HEK293T (cell line): ENCODE results near the gene NECTIN3.

ENCODE experiments used
- CTCF ChIA-PET: fragments of 350-600 bp; formaldehyde crosslinking; extraction: SDS; loops from one replicate; lab custom pipeline; 2021; ENCODE audit warnings: antibody characterized with exemption, inconsistent platforms; lab: Yijun Ruan, JAX
- POLR2A ChIA-PET: fragments of 350-600 bp; formaldehyde crosslinking; extraction: SDS; loops from one replicate; lab custom pipeline; 2020; ENCODE audit warnings: antibody characterized with exemption, inconsistent platforms; lab: Yijun Ruan, JAX
- DNase-seq: peaks from one replicate; pipeline ENCODE4 v3.0.0; 2012; ENCODE audit warnings: mixed read lengths; ENCODE audit errors: extremely low spot score
- ARNT ChIP-seq: fragments of 450-650 bp; IDR thresholded peaks from 2 replicates; pipeline ENCODE4 v1.6.1; 2017; ENCODE audit warnings: mild to moderate bottlenecking
- BHLHE40 ChIP-seq: fragments of 450-650 bp; IDR thresholded peaks from 2 replicates; pipeline ENCODE4 v1.6.1; 2016; ENCODE audit warnings: mild to moderate bottlenecking, moderate library complexity, borderline replicate concordance
- CTBP1 ChIP-seq: fragments of 450-650 bp; IDR thresholded peaks from 2 replicates; pipeline ENCODE4 v1.6.1; 2016; ENCODE audit warnings: borderline replicate concordance
- ELF4 ChIP-seq: fragments of 450-650 bp; IDR thresholded peaks from 2 replicates; pipeline ENCODE4 v1.6.1; 2017; ENCODE audit warnings: antibody characterized with exemption
- FOXA1 ChIP-seq: fragments of 450-650 bp; IDR thresholded peaks from 2 replicates; pipeline ENCODE4 v1.6.1; 2016; ENCODE audit warnings: mild to moderate bottlenecking
- FOXK2 ChIP-seq: fragments of 450-650 bp; IDR thresholded peaks from 2 replicates; pipeline ENCODE4 v1.6.1; 2016; ENCODE audit warnings: mild to moderate bottlenecking
- FOXM1 ChIP-seq: fragments of 450-650 bp; IDR thresholded peaks from 2 replicates; pipeline ENCODE4 v1.6.1; 2017; ENCODE audit warnings: mild to moderate bottlenecking, borderline replicate concordance
- HDGF ChIP-seq: fragments of 450-650 bp; IDR thresholded peaks from 2 replicates; pipeline ENCODE4 v1.6.1; 2017; ENCODE audit warnings: antibody characterized with exemption, borderline replicate concordance
- L3MBTL2 ChIP-seq: fragments of 450-650 bp; conservative IDR thresholded peaks from 2 replicates; pipeline ENCODE4 v1.6.1; 2016; ENCODE audit warnings: mild to moderate bottlenecking
- LEF1 ChIP-seq: fragments of 450-650 bp; IDR thresholded peaks from 2 replicates; pipeline ENCODE4 v1.6.1; 2017; ENCODE audit warnings: mild to moderate bottlenecking, borderline replicate concordance
- NFRKB ChIP-seq: fragments of 450-650 bp; IDR thresholded peaks from 2 replicates; pipeline ENCODE4 v1.6.1; 2016; ENCODE audit warnings: mild to moderate bottlenecking, moderate library complexity
- SP1 ChIP-seq: fragments of 450-650 bp; IDR thresholded peaks from 2 replicates; pipeline ENCODE4 v1.6.1; 2017
- SUZ12 ChIP-seq: fragments of 450-650 bp; IDR thresholded peaks from 2 replicates; pipeline ENCODE4 v1.6.1; 2016; ENCODE audit warnings: mild to moderate bottlenecking
- TARDBP ChIP-seq: fragments of 450-650 bp; IDR thresholded peaks from 2 replicates; pipeline ENCODE4 v1.6.1; 2016
- ZNF384 ChIP-seq: fragments of 450-650 bp; IDR thresholded peaks from 2 replicates; pipeline ENCODE4 v1.6.1; 2016
- TF ChIP-seq, protein P1 (sequence below): fragments of 450-650 bp; IDR thresholded peaks from 2 replicates; pipeline ENCODE4 v1.6.1; 2016

NECTIN3 gene

DNA sequence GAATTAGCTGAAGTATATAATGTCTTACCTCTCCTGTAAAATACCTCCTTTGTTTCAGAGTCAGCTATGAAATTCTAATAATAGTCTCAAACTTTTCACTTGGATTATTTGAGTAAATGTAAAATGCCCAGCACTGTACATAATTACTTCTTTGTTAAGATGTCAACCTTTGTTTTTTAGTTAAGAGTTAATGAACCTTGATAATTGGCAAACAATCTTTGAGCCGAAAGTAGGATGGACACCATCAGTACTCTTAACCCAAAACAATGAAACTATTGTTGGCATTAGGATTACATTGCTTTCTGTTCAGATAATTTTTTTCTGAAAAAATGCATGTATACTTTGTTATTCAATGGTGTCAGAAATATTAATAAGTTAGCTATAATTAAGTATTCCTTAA is 3.0 kb upstream of the NECTIN3 start:
- ChIA-PET POLR2A (no interaction called here), CTCF (interaction anchor here (1.2 kb wide), 1 partner anchor 13 kb away, joined by 5 read pairs; no protein-coding TSS in a partner anchor)
- TF ChIP-seq NFRKB (no peak), L3MBTL2 (no peak), FOXA1 (no peak), ELF4 (no peak), SUZ12 (no peak), FOXM1 (no peak)
- no peak for DNase-seq

DNA sequence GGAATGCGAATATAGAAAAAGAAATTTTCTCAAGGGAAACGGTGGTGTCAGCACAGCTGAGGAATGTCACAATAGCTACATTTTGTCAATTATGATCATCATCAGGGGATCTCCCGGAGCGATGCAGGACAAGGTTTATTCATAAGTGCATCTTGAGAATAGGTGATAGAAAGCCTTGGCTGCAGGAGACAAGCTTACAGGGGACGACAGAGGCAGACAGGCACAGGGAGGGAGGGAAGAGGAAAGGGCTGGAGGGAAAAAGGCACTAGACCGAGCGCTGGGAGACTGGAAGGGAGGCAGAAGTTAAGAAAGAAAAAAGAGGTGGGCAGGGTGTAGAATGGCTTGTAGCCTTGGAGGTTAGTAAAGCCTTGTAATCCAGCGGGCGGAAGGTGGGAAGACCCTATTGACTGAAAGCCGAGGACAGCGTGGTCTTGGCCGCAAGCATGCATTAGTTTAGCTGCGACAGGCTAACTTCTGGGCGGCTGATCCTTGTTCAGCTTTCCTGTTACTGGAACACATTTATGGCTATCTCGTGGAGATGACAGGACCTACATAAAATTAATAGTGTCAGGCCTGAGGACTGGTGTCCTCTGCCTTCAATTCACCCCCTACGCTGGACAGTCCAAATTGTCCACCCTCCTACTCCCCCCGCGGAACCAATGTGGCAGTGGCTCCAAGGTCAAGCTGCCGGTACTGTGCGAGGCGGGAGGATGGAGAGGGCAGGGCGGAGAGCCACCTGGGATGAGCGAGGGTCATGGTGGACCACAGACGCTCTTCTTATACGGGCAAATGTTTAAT is 1.4 kb upstream of the NECTIN3 start:
- CTCF ChIA-PET = interaction anchor here (0.5 to 0.9 kb wide), 2 partner anchors 10 to 37 kb away, joined by 4 read pairs; no protein-coding TSS in a partner anchor
- DNase-seq = peak; percentile 12
- TF ChIP-seq CTBP1 = peak; percentile 41; the same call in 1 of the 2 replicates
- TF ChIP-seq HDGF = no peak
- TF ChIP-seq L3MBTL2 = peak; percentile 20; the same call in 1 of the 2 replicates
- TF ChIP-seq, protein P1, sequence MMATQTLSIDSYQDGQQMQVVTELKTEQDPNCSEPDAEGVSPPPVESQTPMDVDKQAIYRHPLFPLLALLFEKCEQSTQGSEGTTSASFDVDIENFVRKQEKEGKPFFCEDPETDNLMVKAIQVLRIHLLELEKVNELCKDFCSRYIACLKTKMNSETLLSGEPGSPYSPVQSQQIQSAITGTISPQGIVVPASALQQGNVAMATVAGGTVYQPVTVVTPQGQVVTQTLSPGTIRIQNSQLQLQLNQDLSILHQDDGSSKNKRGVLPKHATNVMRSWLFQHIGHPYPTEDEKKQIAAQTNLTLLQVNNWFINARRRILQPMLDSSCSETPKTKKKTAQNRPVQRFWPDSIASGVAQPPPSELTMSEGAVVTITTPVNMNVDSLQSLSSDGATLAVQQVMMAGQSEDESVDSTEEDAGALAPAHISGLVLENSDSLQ = no peak
- POLR2A ChIA-PET = interaction anchor here (0.7 kb wide), 1 partner anchor 8 kb away, joined by 4 read pairs; no protein-coding TSS in a partner anchor

DNA sequence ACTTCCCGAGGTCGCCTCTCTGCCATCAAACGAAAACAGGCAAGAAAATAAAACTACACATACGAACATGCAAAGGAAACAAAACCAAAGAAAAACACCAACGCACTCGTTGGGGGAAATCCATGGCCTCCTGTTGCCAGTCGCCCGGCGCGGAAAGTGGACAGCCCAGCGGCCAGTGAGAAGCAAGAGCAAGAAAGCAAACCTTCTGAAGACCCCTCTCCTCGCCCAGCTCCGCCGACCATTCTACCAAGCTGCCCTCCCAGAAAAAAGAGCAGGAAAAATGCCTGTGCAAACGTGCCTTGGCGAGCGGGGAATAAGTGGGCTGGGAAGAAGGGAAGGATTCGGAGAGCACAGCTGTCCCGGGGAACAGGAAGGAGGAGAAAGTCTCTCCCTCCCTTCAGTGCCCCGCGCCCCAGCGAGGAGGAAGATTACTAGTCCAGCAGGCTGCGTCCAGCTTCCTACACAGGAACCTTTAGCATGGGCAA is 802 bp upstream of the NECTIN3 start:
- CTCF ChIA-PET = interaction anchor here (0.5 to 0.9 kb wide), 2 partner anchors 10 to 38 kb away, joined by 4 read pairs; no protein-coding TSS in a partner anchor
- TF ChIP-seq L3MBTL2 (no peak; the same call in 1 of the 2 replicates), HDGF (no peak), FOXM1 (no peak), ZNF384 (no peak), SUZ12 (no peak), LEF1 (no peak), ELF4 (no peak), ARNT (no peak), FOXK2 (no peak), NFRKB (no peak)
- DNase-seq = peak; percentile 53
- POLR2A ChIA-PET = no interaction called here

DNA sequence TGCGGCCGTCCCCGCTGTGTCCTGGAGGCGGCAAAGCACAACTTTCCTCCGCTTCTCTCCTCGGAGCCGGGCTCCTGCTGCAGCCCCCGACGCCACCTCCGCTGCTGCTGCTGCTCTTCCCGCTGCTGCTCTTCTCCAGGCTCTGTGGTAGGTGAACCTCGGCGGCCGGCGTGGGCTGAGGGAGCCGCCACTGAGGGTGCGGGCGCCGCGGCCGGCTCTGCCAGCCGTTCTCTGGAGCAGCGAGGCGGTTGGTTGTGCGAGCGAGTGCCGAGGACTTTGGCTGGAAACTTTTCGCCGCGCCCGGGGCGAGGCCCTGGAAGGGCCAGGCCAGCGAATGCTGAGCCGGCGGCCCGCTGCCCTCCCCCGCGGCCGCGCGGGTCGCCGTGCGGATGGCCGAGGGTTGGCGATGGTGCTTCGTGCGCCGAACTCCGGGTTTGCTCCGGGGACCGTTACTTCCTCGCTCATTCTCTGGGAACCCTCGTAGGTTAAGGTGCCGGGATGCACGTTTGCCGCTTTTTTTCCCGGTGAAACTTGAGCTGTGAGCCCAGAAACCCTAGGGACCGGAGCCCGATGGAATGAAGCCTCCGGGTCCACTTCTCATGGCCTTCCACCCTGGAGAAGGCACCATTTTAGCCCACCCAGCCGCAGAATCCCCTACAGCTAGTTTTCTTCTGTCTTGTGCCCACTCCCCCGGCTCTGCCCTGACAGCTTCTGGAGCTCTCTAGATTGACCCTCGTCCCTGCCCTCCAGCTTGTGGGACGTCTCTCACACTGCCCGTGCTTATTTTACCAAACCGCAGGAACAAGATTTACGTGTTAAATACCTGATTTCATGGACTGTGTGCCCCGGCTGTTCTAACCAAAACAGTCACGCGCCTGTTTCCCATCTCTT is 660 bp downstream of the NECTIN3 start:
- peak; percentile 10 for DNase-seq
- ChIA-PET CTCF (no interaction called here), POLR2A (no interaction called here)
- peak; percentile 53 for TF ChIP-seq L3MBTL2
- TF ChIP-seq CTBP1 = no peak

DNA sequence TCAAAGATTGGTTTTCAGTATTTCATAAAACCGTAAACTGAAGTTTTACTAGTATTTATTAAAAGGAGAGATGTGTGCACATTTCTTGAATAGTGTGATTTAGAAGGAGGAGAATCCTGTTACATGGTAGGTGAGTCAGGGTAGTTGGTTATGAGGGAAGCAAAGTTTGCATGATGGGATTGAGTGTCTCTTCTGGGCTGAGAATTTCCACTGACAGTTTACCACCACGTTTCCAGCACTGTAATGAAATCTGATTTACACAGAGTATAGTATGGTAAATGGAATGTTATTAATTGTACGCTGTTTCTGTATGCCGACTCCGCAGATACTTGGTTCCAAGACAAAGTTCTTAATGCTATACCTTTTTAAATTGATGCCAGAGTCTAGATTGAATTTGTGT is 1.6 kb downstream of the NECTIN3 start:
- DNase-seq = no peak
- POLR2A ChIA-PET = no interaction called here
- CTCF ChIA-PET = no interaction called here
- no peak for TF ChIP-seq L3MBTL2

DNA sequence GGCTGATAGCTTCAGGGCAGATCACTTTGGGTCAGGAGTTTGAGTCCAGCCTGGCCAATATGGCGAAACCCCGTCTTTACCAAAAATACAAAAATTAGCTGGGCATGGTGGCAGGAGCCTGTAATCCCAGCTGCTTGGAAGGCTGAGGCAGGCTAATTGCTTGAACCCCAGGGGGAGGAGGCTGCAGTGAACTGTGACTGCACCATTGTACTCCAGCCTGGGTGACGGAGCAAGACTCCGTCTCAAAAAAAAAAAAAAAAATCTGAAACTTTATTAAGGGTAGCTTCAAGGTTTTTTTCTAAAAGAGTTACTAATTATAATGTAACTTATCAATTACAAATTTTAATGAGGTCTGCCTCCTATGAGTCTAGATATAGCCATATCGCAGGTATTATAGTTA is 5.1 kb downstream of the NECTIN3 start:
- CTCF ChIA-PET = interaction anchor here (0.7 kb wide), 1 partner anchor 1789 kb away, joined by 7 read pairs; no protein-coding TSS in a partner anchor
- DNase-seq = no peak
- no peak for TF ChIP-seq FOXK2
- peak; percentile 83 for TF ChIP-seq ZNF384
- TF ChIP-seq CTBP1 = no peak
- TF ChIP-seq TARDBP = no peak
- TF ChIP-seq LEF1 = no peak
- POLR2A ChIA-PET = no interaction called here

DNA sequence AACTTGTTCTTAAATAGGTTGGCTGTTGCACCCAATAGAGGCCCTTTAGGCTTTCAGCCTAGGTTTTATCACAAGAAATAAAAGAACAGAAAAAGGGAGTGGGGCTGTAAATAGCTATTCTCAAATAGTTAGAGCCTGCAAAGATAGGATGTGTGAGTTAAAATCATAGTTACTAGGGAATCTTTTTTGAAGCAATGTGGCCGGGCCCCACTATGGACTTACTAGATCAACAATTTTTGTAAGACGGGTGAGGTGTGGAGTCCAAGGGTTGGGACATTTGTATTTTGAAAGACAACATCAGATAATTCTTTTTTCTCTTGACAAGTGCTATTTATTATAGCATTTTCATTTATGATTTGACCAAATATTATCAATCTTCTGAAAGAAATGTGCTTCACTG is 5.8 kb downstream of the NECTIN3 start:
- ChIA-PET CTCF (no interaction called here), POLR2A (no interaction called here)
- no peak for TF ChIP-seq FOXK2
- TF ChIP-seq ARNT = no peak
- no peak for TF ChIP-seq FOXM1
- no peak for TF ChIP-seq LEF1
- no peak for TF ChIP-seq TARDBP
- no peak for TF ChIP-seq SUZ12
- no peak for TF ChIP-seq FOXA1
- TF ChIP-seq NFRKB = no peak
- no peak for TF ChIP-seq L3MBTL2
- no peak for TF ChIP-seq SP1
- no peak for TF ChIP-seq CTBP1
- TF ChIP-seq HDGF = no peak
- TF ChIP-seq ELF4 = no peak
- TF ChIP-seq BHLHE40 = no peak
- no peak for TF ChIP-seq ZNF384
- DNase-seq = no peak
